Measurements from ENCODE around the gene TRDN.

DNA sequence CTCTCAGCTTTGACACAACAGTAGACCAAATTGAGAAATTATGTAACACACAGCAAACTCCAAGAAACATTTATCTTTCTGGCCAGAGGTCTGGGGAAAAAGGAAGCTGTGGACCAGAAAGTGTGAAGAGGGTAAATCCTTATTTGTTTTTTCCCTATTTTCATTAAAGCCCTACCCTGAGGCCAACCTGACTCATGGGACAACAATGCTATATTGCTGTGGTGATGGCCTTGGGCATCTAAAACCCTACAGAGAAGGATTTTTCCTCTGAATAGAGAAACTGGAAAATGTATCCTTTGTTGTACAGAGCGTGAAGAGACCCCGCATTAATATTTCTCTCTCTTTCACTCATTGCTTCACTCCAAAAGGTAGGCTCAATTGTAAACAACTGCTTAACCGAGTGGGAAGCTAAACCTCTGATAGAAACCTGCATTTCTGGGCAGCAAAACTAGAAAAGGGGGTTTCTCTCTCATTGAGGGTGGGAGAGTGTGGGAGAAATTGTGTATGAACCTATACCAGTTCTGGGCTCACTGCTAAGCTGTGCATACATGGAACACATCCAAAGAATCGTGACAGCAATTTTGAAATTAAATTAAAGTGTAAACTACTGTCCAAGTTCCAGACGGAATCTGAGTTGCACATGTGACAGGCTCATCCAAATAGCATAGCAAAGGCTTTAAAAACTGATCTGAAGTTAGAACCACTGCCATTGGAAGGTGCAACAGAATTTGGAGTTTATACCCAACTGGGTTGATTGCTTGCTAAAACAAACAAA is 465.2 kb downstream of the TRDN start:
- TF ChIP-seq, protein P1, sequence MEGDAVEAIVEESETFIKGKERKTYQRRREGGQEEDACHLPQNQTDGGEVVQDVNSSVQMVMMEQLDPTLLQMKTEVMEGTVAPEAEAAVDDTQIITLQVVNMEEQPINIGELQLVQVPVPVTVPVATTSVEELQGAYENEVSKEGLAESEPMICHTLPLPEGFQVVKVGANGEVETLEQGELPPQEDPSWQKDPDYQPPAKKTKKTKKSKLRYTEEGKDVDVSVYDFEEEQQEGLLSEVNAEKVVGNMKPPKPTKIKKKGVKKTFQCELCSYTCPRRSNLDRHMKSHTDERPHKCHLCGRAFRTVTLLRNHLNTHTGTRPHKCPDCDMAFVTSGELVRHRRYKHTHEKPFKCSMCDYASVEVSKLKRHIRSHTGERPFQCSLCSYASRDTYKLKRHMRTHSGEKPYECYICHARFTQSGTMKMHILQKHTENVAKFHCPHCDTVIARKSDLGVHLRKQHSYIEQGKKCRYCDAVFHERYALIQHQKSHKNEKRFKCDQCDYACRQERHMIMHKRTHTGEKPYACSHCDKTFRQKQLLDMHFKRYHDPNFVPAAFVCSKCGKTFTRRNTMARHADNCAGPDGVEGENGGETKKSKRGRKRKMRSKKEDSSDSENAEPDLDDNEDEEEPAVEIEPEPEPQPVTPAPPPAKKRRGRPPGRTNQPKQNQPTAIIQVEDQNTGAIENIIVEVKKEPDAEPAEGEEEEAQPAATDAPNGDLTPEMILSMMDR (IDR thresholded peaks at IDR 0.05) = no peak
- TF ChIP-seq POLR2A (IDR thresholded peaks at IDR 0.05) = no peak

Measured in testis (tissue), 2 donors.